HG03196 (cell line): ENCODE measurements around the gene KCNK10.

Experiments used
- ATAC-seq: cut with Tn5 transposase; IDR thresholded peaks from one replicate; pipeline ENCODE4 v1.9.1; 2021; ENCODE audit not compliant: unreplicated experiment

KCNK10 gene

DNA sequence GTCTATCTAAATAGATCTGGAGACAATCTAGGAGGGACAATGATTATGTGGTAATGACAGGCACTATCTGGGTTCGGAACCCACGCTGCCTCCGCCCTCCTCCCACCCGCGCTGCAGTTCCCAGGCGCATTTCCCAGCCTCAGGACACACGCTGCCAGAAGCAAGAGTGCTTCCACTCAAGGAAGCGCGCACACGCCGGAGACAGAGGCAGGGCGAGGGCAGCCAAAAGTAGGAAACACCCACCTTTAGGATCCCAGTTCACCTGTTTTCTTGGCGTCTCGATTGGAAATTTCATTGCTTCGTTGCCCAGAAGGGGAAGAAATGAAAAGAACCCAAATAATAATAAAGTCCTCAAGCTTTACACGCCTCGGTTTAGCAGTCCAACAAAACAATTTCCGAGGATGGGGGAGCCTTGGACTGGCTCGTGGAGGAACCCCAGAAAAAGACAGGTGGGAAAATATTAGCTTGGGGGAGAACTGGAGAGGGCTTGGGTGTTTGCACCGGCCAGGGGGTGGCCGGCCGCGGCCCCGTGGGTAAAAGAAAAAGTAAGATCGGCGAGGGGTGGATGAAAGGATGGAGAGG, 474 bp downstream of the KCNK10 start:
- ATAC-seq, result no peak

DNA sequence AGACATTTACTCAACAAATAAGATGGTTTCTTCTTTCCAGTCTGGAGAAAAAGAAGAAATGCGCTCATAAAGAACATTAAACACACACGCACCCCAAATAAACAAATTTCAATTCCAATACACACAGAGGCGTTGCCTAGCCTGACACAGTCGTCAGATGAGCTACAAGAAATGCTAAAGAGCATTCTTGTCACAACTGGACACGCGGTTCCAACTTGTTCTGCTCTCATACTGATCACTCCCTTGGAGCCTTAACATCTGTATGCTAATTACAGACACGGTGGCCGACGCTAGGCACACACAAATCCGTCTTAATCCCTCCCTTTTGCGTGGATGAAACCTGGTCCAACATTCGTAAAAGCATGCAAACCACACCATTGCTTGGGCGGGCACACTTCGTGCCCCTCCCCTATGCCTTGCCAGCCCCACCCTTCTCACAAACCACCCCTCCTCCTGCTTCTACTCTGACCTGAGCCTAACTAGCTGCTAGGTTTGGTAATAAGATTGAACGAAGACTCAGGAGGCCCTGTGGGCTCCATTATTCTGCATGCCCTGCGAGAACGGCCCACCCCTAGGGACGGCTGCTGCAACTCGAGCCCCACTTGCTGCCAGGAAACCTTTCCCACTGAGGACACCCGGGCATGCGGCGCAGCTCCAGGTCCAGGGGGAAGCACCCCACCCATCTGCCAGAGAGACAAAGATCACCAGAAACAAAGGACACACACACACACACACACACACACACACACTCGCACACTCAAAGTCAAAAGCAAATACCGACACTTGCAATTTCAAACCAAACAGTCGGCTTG, 1.2 kb downstream of the KCNK10 start:
- ATAC-seq, result no peak

DNA sequence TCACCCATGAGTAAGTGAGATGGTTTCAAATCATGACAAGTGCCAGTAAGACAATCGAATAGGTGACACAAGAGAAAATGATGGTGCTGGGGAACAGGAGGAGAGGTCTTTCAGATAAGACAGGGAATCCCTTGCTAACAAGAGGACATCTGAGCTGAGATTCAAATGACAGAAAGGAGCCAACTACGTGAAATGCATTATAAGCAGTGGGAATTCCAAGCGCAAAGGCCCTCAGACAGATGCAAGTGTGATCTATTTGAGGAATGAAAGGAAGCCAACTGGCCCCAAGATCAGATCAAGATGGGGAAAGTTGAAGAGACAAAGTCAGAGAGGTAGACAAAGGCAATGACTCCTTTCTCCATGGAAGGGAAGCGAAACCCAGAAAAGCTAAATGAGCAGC, 4.7 kb downstream of the KCNK10 start:
- no peak for ATAC-seq

DNA sequence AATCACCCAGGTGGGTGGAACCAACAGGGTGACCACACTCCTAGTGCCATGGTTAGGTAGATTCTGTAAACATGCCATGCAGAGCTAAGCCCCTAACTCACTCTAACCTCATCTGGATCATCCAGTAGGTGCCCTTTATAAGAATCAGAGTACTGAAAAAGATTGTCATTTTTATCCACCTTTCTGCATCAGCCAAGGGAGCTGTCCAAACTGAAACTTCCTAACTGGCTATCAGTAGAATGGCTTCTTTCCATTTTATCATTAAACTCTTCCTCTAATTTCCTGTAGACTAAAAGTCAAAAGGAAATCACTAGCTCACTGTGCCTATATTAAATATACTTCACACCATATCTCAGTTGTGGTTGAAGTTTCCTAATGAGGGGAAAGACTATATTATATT, 6.5 kb downstream of the KCNK10 start:
- no peak for ATAC-seq

DNA sequence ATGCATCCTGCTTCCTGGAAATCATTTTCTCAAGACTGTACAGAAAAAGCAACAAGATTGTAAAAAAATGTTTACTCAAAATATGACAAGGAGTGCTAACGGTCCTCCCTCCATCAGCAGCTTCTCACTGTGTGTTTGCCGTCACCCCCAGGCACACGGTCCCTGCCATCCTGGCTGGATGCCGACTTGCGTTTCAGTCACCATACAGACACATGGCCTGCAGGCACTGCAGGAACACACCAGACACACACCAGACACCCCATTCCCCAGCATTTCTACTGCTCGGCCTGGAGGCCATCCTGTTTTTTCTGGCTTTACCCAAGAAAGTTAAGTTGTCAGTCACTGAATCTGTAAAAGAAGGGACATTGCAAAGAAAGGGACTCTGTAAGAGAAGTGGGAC, 10.8 kb downstream of the KCNK10 start:
- ATAC-seq, result no peak

DNA sequence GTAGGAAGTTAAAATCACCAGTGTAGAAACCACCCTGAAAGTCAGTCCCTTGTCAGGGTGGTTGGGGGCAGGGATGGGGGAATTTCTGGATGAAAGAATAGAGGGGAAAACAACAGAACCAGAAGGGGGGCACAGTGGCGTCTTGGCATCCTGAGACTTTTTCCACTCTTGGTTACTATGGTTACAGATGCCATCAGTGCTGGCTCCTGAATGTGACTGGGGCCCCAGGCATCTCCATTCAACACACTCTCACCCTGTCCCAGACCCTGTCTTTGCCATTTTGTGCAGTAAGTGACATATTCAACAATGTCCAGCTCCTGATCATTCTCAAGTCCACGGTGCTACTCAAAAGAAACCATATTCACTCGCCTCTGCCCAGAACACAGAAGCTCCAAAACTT, 11.3 kb downstream of the KCNK10 start:
- no peak for ATAC-seq

DNA sequence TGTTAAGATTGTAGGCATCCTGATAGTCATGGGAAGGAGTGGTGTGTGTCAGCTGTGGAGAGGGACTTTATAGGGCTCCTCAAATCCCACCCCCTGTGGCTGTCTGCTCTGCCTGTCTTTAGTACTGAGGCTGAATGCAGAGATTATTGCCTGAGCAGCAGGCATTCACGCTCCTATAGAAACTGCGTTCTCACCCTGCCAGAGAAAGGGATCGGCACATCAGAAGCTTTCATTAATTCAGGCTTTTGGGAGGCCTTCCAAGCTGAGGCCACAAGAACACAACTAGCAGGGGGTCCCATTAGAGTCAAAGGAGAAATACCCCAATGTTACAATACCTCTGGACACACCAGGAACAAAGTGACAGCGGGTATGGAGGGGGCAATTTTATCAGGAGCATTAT, 12.6 kb downstream of the KCNK10 start:
- ATAC-seq, result no peak

DNA sequence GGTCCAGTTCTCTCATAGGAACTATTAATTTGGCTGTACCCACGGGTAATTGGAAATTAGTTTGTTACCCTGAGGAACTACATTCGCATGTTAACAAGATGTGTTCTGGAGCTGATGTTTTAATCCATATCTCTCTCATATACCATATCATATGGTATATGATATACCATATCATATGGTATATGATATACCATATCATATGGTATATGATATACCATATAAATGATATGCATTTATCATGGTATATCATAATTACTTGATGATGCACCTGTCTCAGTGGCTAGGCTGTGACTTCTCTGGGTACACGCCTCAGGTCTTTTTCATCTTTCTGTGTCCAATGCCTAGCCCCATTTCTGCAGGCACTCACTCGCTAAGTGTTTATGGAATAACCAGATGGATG, 13.0 kb downstream of the KCNK10 start:
- no peak for ATAC-seq

DNA sequence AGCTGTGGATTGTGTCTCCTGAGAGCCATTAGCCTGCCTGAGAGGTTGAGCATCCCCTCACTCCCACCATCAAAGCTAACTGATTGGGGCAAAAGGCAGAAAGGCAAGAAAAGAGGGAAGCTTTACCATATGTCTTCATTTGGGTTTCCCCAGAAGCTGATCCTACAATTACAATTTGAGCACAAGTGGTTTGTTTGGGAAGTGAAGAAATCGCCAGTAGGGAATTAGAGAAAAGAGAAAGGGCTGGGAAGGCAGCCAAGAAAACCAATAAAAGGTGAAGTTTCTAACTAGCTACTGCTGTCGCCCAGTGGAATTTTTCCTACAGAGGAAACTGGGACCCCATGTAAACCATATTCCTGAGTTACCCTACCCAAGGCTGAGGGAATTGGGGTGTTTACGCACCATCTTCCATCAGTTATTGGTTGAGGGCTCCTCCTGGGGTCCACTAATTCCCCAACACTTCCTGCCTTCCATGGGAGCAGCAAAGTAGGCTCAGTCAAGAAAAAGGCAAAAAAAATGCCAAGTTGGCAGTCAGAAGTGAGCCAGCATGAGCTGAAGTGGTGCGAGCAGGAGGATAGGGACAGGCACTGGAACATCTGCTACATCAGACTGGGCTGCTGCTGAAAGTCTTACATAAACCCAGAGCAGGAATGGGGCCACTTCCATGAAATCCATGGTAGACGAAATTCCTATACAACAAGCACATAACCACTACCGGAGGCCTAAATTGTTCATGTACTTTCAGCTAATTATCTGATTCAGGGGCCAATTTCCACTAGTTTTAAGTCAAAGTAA, 17.3 kb downstream of the KCNK10 start:
- no peak for ATAC-seq

DNA sequence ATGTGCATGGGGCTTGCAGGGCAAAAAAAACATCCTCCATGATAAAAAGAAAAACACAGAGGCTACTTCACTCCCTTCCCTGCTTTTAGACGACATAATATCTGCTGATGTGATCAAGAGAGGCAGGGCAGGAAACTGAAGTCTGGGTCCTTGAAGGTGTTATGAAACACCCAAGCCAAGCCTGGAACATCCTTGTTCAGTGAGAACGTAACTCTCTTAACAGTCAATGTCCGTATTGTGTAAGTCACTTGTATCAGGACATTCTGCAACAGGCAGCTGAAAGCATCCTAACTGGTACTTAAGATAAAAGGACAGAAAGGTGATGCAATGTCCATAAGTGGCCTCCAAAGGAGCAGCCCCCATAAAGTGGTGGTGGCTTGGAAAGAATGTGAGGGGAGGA, 20.0 kb downstream of the KCNK10 start:
- no peak for ATAC-seq

DNA sequence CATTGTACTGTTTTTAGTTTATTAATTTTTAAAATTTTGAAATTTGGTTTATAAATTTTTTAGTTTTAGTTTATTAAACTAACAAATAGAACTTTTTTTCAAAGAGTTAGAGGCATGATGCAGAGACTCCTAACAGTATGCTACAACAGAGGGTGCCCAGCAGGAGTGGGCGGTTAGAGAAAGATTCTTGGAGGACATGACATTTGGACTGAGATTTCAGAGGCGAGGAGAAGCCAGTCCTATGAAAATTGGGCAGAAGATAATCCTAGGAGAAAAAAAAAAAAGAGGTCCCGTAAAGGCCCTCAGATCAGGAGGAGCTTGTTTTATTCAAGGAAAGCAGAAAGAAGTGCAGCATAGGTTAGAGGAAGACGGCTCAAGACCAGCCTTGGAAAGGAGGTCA, 21.7 kb downstream of the KCNK10 start:
- ATAC-seq, result no peak

DNA sequence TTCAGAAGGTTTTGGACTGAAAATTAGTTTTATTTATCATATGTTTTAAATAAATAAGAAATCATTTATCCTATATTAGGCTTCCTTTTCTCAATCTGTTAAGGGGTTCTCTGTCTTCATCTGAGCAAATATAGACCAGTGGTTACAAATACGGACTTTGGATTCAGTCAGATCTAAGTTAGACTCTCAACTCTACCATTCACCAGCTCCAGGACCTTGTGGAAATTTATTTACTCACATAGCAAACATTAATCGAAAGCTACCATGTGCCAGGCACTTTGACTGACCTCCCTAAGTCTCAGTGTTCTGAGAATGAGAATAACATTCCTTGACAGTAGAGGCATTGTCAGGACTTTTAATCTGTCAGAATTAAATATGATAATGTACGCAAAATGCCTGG, 22.3 kb downstream of the KCNK10 start:
- ATAC-seq, result no peak

DNA sequence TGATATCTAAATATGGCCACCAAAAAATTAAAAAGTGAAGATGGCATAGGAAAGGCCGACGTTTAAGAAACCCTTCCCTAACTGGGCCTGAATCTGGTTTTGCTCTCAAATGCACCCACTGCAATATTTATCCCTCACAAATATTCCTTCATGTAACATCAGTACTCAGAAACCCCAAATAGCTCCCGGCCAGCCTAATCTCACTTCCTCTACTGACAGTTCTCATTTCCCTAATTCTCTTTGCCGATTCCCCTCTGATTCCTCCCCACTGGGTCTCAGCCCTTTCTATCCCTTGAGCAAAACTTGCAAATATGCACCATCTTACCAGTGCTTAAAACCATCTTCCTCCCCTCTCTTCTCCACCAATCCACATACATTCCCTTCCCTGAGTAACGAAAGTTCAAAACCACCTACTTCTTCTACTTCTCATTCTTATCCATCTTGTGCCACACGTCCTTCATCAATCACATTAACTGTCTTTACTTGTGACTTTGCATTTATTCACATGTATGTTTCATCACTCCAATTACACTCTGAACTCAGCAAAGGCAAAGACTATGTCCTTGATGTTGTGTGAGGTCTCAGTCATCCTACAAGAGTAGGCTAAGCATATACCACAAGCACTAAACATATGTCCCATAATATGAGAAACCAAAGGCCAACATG, 23.1 kb downstream of the KCNK10 start:
- no peak for ATAC-seq

DNA sequence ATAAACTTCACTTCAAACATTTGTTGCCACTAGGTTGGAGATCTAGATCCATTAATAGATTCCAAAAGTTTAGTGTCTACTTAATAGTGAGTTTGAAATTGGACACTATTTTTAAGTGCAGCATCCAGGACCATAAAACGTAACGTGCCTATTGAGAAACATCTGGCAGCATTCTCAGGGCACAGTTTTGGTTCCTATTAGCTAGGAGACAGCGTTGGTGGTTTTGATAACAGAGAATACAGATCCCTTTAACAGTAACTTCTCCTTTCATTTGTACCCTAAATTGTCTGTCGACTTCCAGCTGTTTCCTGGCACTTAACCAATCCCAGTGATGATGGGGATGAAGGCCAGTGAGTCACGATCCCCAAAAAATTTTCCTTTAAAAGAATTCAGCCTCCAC, 25.8 kb downstream of the KCNK10 start:
- no peak for ATAC-seq

DNA sequence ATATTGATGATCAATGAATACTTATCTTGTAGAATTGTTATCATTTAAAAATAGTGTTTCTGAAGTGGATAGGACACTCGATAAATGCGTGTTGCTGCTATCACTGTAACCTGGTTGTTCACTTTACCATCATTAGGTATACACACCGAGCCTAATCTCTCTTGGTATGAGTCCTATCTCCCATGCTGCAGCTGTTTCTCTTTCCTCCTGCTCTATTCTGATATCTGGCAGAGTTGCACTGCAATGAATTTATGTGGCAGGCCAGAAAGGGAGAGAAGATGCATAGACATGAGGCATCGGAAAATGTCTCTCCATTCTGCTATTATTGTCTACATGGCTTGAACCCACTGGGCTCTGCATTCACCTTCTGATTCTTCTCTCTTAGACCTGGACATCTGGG, 26.7 kb downstream of the KCNK10 start:
- ATAC-seq, result no peak

DNA sequence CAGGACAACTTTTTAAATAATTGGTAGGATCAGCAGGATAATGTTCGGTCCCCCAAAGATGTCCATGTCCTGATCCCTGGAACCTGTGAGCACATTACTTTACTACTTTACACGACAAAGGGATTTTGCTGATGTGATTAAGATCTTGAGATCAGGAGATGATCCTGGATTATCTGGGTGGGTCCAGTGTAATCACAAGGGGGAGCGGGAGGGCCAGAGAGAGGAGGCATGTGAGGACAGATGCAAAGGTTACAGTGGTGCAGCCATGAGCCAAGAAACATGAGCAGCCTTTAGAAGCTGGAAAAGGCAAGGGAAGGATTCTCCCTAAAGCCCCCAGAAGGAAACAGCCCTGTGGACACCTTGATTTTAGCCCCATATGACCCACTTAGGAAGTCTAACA, 33.1 kb downstream of the KCNK10 start:
- ATAC-seq, result no peak

DNA sequence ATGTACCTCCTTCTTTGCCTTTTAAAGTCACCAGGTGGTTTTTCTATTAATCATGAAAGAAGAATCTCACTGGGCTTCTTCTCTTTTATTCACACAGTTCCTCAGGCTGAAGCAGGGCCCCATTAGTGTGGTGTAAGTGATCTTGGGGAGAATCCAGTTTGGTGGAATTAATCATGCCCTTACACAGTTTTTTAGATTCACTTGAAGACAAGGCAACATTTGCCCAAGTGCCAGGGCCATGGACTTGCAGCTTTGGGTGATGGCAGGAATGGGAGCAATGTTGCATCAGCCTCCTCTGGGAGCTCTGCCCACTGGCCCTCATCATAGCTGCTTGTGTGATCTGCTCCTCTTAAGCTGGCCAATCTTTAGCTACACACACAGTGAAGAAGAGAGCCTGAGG, 33.8 kb downstream of the KCNK10 start:
- no peak for ATAC-seq

DNA sequence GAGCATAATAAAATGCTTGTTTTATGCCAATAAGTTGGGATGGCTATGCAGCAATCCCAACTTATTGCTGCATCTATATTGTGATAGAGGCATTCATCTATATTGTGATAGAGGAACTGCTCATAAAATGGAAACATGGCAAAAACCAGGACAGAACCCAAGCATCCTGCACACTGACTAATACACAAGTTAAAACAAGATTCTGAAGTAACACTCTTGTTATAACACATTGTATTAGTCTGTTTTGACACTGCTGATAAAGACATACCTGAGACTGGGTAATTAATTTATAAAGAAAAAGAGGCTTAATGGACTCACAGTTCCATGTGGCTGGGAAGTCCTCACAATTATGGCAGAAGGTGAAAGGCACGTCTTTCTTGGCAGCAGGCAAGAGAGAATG, 36.8 kb downstream of the KCNK10 start:
- no peak for ATAC-seq

DNA sequence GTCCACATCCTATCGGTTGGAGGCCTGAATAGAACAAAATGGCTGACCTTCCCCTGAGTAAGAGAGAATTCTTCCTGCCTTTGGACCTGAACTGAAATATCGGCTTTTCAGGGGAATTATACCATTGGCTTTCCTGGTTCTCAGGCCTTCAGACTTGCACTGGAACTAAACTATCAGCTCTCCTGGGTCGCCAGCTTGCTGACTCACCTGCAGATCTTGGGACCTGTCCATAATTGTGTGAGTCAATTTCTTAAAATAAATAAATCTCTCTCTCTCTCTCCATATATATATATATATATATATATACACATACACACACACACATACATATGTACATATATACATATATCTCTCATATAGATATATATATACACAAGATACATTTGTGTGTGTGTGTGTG, 41.6 kb downstream of the KCNK10 start:
- ATAC-seq, result no peak

DNA sequence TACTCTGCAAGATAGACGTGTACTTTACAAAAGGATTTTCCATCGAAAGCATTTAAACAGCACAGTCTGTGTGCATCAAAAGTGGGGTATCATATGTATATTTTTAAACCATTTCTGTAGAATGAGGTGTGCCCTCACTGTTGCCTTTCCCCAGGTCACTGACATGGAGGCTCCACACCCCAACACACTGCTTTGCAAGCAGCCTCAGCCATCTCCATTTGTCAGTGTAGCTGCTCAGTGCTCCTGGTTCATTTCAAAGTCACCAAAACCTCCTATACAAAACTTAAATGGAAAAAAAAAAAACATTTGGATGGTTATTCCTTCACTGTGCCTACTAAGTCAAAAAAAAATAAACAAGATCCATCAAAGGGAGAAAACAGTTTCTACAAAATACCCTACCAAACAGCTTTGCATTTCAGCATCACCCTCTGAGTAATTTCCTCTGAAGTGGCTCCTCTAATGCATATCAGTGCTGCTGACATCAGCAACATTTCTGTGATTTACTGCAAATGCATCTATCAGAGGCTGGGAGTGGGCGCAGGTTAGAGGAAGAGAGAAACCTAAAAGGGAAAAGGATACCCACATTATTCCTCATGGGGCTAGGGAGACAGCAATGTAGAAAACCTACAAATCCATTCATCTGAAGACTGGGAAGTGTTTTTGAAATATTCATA, 46.0 kb downstream of the KCNK10 start:
- ATAC-seq, result no peak
